ENCODE data around the gene EVX1. TPM values are rescaled to one million over a fixed set of nuclear protein-coding genes. Genes with fewer than 3 reads are reported as not detected.
A peak's percentile ranks its signal among the peaks of the same experiment; 100 is the strongest.

EVX1 gene
- total RNA-seq, 1 donor = not detected

- Histone ChIP-seq H3K27me3 (ENCODE audit: insufficient read depth, low read length) (peaks cover 14% of the 10 kb centered on the region), H3K79me2 (ENCODE audit: insufficient read depth, low read length) (peaks cover 71% of the 10 kb centered on the region), H3K9me3 (ENCODE audit: low read depth, low read length) (no peaks in the 10 kb centered on the region), H4K20me1 (ENCODE audit: insufficient read depth, low read length) (peaks cover 13% of the 10 kb centered on the region), H3K4me2 (ENCODE audit: insufficient read depth, low read length) (peak overlapping the region; percentile 96), H3K36me3 (ENCODE audit: insufficient read depth, low read length) (no peaks in the 10 kb centered on the region), H3K4me3 (ENCODE audit: insufficient read depth, low read length) (peak overlapping the region; percentile 80), H3K27ac (ENCODE audit: low read depth, low read length) (peak overlapping the region; percentile 27), H3K4me1 (ENCODE audit: insufficient read depth, low read length) (peaks cover 34% of the 10 kb centered on the region), H2AFZ (ENCODE audit: low read length) (peak overlapping the region; percentile 49)
- no peak for TF ChIP-seq CTCF (IDR thresholded peaks at IDR 0.05; ENCODE audit: extremely low read depth, low read depth, low read length)
- no peak for DNase-seq (ENCODE audit: insufficient read length, low spot score, missing footprints)
Measured at GRCh38 chr7:27198138-27198841, 44.3 kb upstream of the EVX1 start.

- H4K20me1 ChIP-seq (ENCODE audit: insufficient read depth, low read length) = peaks cover 13% of the 10 kb centered on the region
- TF ChIP-seq CTCF (IDR thresholded peaks at IDR 0.05; ENCODE audit: extremely low read depth, low read depth, low read length) = no peak
- peaks cover 26% of the 10 kb centered on the region for H3K4me1 ChIP-seq (ENCODE audit: insufficient read depth, low read length)
- H3K9me3 ChIP-seq (ENCODE audit: low read depth, low read length) = no peaks in the 10 kb centered on the region
- no peaks in the 10 kb centered on the region for H3K36me3 ChIP-seq (ENCODE audit: insufficient read depth, low read length)
- peak overlapping the region; percentile 74 for H2AFZ ChIP-seq (ENCODE audit: low read length)
- H3K4me2 ChIP-seq (ENCODE audit: insufficient read depth, low read length) = peak overlapping the region; percentile 96
- H3K4me3 ChIP-seq (ENCODE audit: insufficient read depth, low read length) = peak overlapping the region; percentile 80
- H3K79me2 ChIP-seq (ENCODE audit: insufficient read depth, low read length) = peaks cover 69% of the 10 kb centered on the region
- DNase-seq (ENCODE audit: insufficient read length, low spot score, missing footprints) = peak; percentile 91
- H3K27ac ChIP-seq (ENCODE audit: low read depth, low read length) = peak overlapping the region; percentile 16
- H3K27me3 ChIP-seq (ENCODE audit: insufficient read depth, low read length) = peaks cover 17% of the 10 kb centered on the region
Measured at GRCh38 chr7:27198871-27199801, 43.5 kb upstream of the EVX1 start.

- Histone ChIP-seq H3K4me1 (ENCODE audit: insufficient read depth, low read length) (peaks cover 24% of the 10 kb centered on the region), H4K20me1 (ENCODE audit: insufficient read depth, low read length) (peaks cover 13% of the 10 kb centered on the region), H3K9me3 (ENCODE audit: low read depth, low read length) (no peaks in the 10 kb centered on the region), H3K4me3 (ENCODE audit: insufficient read depth, low read length) (peak within 1 kb of the TSS; percentile 80), H3K27ac (ENCODE audit: low read depth, low read length) (peak within 1 kb of the TSS; percentile 21), H3K4me2 (ENCODE audit: insufficient read depth, low read length) (peak within 1 kb of the TSS; percentile 96), H3K79me2 (ENCODE audit: insufficient read depth, low read length) (peaks cover 60% of the 10 kb centered on the region), H2AFZ (ENCODE audit: low read length) (peak within 1 kb of the TSS; percentile 74), H3K36me3 (ENCODE audit: insufficient read depth, low read length) (no peaks in the 10 kb centered on the region), H3K27me3 (ENCODE audit: insufficient read depth, low read length) (peaks cover 17% of the 10 kb centered on the region)
- TF ChIP-seq CTCF (IDR thresholded peaks at IDR 0.05; ENCODE audit: extremely low read depth, low read depth, low read length) = no peak
- DNase-seq (ENCODE audit: insufficient read length, low spot score, missing footprints) = peak; percentile 95
Measured at GRCh38 chr7:27199849-27200760, 42.5 kb upstream of the EVX1 start, which contains the start of gene HOXA13. TSS of gene HOXA13 (minus strand) at chr7:27200091. CDS start at chr7:27200077, 14 bp downstream.

Data from osteoblast (primary cell).